ENCODE data around the gene MAD2L1.

MAD2L1 gene

GRCh38 chr4:120056246-120056645 is 10.4 kb downstream of the MAD2L1 start:
- Mint-ChIP-seq H3K27me3 (ENCODE audit: low read depth, poor library complexity) (no peaks in the 10 kb centered on the region), H3K36me3 (ENCODE audit: low read depth) (peaks cover 29% of the 10 kb centered on the region), H3K4me1 (no peaks in the 10 kb centered on the region), H3K9me3 (no peaks in the 10 kb centered on the region), H3K4me3 (no peak overlapping the region), H3K27ac (no peak overlapping the region)
- no peak for DNase-seq
- no peak for TF ChIP-seq CTCF (IDR thresholded peaks at IDR 0.05)

DNA sequence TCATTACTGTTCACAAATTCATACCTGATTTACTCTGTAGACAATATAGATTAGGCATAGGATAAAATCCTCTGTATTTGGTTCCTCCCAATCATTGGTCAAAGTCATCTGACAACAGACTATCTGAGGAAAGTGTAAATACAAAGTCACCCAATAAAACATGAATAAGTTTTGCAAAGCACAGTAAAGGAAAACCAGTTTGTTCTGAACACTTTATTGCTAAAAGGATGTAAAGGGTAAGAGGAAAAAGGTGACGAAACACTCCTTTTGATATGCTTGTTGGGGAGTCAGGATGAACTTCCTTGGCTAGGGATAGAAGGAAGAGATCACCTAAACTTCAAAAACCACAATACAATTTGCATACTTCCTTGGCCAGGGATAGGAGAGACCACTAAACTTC is 10.9 kb downstream of the MAD2L1 start:
- Mint-ChIP-seq H3K4me1 (no peaks in the 10 kb centered on the region), H3K9me3 (no peaks in the 10 kb centered on the region), H3K36me3 (ENCODE audit: low read depth) (peaks cover 27% of the 10 kb centered on the region), H3K4me3 (no peak overlapping the region), H3K27ac (no peak overlapping the region), H3K27me3 (ENCODE audit: low read depth, poor library complexity) (no peaks in the 10 kb centered on the region)
- DNase-seq, result no peak
- no peak for TF ChIP-seq CTCF (IDR thresholded peaks at IDR 0.05)

DNA sequence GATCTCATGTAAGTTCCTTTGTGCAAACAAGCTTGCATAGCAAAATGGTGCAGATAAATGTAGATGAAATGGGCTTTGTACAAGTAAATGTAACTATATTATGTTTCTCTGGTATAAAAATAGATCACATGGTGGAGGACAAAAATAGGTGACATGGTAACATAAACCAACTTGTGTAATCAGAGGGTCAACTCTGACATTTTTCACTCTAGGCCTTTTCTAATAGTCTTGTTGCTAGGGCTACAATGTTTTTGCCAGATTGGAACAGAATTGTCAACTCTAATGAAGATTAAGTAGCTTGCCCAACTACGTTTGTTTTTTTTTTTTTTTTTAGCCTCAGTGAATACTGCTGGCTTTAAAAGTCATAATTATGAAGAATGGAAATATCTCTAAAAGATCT is 11.5 kb downstream of the MAD2L1 start:
- H3K27ac Mint-ChIP-seq, result no peak overlapping the region

DNA sequence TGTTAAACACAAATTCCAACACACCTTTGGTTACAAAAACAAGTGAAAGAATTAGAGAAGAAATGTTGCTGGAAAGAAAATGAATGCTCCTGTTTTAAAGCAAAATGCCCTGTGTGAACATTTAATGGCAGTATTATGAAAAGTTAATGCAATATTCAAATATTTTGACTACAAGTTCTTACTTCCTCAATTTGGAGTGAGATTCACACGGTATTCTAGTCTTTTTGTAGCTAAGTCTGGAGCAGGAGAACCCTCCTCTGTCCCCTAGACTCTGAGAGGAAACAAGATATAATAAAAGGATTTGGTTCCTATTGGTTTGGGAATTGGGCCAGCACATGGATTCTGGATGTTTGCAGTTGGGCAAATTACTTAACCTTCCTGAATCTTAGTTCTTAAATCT is 12.7 kb downstream of the MAD2L1 start:
- H3K27ac Mint-ChIP-seq, result no peak overlapping the region
- H3K4me1 Mint-ChIP-seq, result peaks cover 5% of the 10 kb centered on the region
- no peak for DNase-seq
- H3K9me3 Mint-ChIP-seq, result no peaks in the 10 kb centered on the region
- no peaks in the 10 kb centered on the region for H3K27me3 Mint-ChIP-seq (ENCODE audit: low read depth, poor library complexity)
- no peak for TF ChIP-seq CTCF (IDR thresholded peaks at IDR 0.05)
- peaks cover 9% of the 10 kb centered on the region for H3K36me3 Mint-ChIP-seq (ENCODE audit: low read depth)
- no peak overlapping the region for H3K4me3 Mint-ChIP-seq

More for the DNA sequence above, 11.5 kb downstream of the MAD2L1 start:
- DNase-seq, result no peak
- H3K36me3 Mint-ChIP-seq (ENCODE audit: low read depth), result peaks cover 21% of the 10 kb centered on the region
- H3K27me3 Mint-ChIP-seq (ENCODE audit: low read depth, poor library complexity), result no peaks in the 10 kb centered on the region
- no peaks in the 10 kb centered on the region for H3K4me1 Mint-ChIP-seq
- H3K4me3 Mint-ChIP-seq, result no peak overlapping the region
- TF ChIP-seq CTCF (IDR thresholded peaks at IDR 0.05), result no peak
- no peaks in the 10 kb centered on the region for H3K9me3 Mint-ChIP-seq

GRCh38 chr4:120052856-120053255 is 13.8 kb downstream of the MAD2L1 start:
- no peak for TF ChIP-seq CTCF (IDR thresholded peaks at IDR 0.05)
- DNase-seq, result no peak
- Mint-ChIP-seq H3K27ac (no peak overlapping the region), H3K36me3 (ENCODE audit: low read depth) (no peaks in the 10 kb centered on the region), H3K4me3 (no peak overlapping the region), H3K9me3 (no peaks in the 10 kb centered on the region), H3K4me1 (peaks cover 5% of the 10 kb centered on the region), H3K27me3 (ENCODE audit: low read depth, poor library complexity) (no peaks in the 10 kb centered on the region)

DNA sequence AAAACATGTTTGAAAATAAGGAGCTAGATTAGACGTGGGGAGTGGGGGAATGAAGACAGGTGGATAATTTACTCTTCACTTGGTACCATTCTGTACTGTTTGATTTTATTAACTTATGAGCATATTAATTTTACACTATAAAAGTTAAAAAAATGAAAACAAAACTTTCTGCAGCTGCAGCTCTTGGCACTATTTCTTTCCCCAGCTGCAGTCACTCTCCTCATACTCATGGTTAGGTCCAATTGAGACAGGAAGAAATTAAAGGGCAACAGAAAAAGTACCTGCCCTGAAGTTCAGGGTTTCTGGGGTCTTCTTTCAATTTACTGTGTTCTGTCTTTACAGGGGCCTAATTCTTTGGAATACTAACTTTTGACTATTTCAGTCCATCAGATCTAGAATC is 15.4 kb downstream of the MAD2L1 start:
- no peak overlapping the region for H3K4me3 Mint-ChIP-seq
- TF ChIP-seq CTCF (IDR thresholded peaks at IDR 0.05), result no peak
- H3K9me3 Mint-ChIP-seq, result no peaks in the 10 kb centered on the region
- H3K36me3 Mint-ChIP-seq (ENCODE audit: low read depth), result no peaks in the 10 kb centered on the region
- peaks cover 5% of the 10 kb centered on the region for H3K4me1 Mint-ChIP-seq
- H3K27ac Mint-ChIP-seq, result no peak overlapping the region
- DNase-seq, result no peak
- H3K27me3 Mint-ChIP-seq (ENCODE audit: low read depth, poor library complexity), result no peaks in the 10 kb centered on the region
